Measurements from ENCODE around the gene MYO18A.

The MYO18A gene

DNA sequence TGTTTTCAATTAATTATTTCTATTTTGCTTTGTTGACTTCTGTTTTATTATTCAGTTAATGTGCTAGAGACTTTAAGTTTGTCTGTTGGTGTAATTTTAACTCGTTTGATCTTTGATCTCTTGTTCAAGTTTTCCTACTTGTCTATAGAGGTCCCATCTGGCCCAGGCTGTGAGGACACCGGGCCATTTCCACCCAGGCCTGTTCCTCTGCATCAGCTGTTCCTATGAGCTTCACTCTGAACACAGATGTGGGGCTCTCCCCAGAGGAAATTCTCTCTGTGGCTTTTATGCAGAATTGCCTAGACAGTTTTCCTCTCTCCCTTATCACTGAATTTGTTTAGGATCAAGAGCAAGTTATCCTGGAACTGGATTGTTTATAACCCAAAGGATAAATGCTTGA lies 44.7 kb downstream of the MYO18A start:
- Histone ChIP-seq H3K27ac (replicated peaks) (no peak overlapping the region), H3K4me3 (replicated peaks; ENCODE audit: insufficient read depth, low read length) (no peak overlapping the region), H3K27me3 (ENCODE audit: insufficient read depth, poor library complexity, severe bottlenecking) (no peaks in the 10 kb centered on the region)
- no peak for DNase-seq (ENCODE audit: low read depth in 1 of 2, low spot score in 1 of 2)
- TF ChIP-seq GABPA (IDR thresholded peaks at IDR 0.05; ENCODE audit: low read depth) (no peak), SPI1 (IDR thresholded peaks at IDR 0.05; ENCODE audit: borderline replicate concordance, low read depth) (no peak), POLR2AphosphoS5 (IDR thresholded peaks at IDR 0.05; ENCODE audit: low read depth) (no peak)
- TF ChIP-seq, protein P1, sequence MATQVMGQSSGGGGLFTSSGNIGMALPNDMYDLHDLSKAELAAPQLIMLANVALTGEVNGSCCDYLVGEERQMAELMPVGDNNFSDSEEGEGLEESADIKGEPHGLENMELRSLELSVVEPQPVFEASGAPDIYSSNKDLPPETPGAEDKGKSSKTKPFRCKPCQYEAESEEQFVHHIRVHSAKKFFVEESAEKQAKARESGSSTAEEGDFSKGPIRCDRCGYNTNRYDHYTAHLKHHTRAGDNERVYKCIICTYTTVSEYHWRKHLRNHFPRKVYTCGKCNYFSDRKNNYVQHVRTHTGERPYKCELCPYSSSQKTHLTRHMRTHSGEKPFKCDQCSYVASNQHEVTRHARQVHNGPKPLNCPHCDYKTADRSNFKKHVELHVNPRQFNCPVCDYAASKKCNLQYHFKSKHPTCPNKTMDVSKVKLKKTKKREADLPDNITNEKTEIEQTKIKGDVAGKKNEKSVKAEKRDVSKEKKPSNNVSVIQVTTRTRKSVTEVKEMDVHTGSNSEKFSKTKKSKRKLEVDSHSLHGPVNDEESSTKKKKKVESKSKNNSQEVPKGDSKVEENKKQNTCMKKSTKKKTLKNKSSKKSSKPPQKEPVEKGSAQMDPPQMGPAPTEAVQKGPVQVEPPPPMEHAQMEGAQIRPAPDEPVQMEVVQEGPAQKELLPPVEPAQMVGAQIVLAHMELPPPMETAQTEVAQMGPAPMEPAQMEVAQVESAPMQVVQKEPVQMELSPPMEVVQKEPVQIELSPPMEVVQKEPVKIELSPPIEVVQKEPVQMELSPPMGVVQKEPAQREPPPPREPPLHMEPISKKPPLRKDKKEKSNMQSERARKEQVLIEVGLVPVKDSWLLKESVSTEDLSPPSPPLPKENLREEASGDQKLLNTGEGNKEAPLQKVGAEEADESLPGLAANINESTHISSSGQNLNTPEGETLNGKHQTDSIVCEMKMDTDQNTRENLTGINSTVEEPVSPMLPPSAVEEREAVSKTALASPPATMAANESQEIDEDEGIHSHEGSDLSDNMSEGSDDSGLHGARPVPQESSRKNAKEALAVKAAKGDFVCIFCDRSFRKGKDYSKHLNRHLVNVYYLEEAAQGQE (IDR thresholded peaks at IDR 0.05; ENCODE audit: insufficient replicate concordance, low read depth), result no peak
- TF ChIP-seq, protein P2, sequence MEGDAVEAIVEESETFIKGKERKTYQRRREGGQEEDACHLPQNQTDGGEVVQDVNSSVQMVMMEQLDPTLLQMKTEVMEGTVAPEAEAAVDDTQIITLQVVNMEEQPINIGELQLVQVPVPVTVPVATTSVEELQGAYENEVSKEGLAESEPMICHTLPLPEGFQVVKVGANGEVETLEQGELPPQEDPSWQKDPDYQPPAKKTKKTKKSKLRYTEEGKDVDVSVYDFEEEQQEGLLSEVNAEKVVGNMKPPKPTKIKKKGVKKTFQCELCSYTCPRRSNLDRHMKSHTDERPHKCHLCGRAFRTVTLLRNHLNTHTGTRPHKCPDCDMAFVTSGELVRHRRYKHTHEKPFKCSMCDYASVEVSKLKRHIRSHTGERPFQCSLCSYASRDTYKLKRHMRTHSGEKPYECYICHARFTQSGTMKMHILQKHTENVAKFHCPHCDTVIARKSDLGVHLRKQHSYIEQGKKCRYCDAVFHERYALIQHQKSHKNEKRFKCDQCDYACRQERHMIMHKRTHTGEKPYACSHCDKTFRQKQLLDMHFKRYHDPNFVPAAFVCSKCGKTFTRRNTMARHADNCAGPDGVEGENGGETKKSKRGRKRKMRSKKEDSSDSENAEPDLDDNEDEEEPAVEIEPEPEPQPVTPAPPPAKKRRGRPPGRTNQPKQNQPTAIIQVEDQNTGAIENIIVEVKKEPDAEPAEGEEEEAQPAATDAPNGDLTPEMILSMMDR (IDR thresholded peaks at IDR 0.05; ENCODE audit: insufficient read depth, low read length), result no peak

DNA sequence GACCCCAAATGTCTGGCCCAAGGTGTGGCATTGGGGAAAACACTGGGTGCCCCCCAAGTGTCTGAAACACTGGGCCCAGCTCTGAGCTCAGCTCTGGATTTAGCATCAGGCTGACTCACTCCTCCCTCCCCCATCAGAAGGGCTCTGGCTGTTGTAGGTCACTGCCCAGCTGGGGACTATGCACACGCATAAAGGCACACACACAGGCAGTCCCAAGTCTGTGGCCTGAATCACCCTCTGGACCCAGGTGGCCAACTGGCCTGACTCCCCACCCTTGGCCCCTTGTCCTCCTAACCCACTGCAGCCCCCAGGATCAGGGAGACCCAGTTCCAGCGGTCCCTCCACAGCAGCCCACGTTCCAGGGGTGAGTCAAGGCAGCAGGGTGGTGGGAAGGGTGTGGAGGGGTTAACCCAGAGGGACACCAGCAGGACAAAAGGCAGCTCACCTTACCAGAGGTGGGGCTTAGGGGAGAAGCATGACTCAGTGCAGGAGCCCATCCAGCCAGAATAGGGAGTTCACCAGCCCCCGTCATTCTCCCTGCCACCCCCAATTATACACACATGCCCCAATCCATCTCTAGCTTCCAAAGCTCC lies 47.0 kb downstream of the MYO18A start:
- no peaks in the 10 kb centered on the region for H3K27me3 ChIP-seq (ENCODE audit: insufficient read depth, poor library complexity, severe bottlenecking)
- peak overlapping the region; percentile 17; the same call in 1 of the 2 replicates for H3K27ac ChIP-seq (replicated peaks)
- no peak for DNase-seq (ENCODE audit: low read depth in 1 of 2, low spot score in 1 of 2)
- no peak overlapping the region for H3K4me3 ChIP-seq (replicated peaks; ENCODE audit: insufficient read depth, low read length)
- TF ChIP-seq SPI1 (IDR thresholded peaks at IDR 0.05; ENCODE audit: borderline replicate concordance, low read depth) (no peak), POLR2AphosphoS5 (IDR thresholded peaks at IDR 0.05; ENCODE audit: low read depth) (no peak), GABPA (IDR thresholded peaks at IDR 0.05; ENCODE audit: low read depth) (no peak)
- TF ChIP-seq, protein P1 (IDR thresholded peaks at IDR 0.05; ENCODE audit: insufficient replicate concordance, low read depth), result no peak
- TF ChIP-seq, protein P2 (IDR thresholded peaks at IDR 0.05; ENCODE audit: insufficient read depth, low read length), result no peak

DNA sequence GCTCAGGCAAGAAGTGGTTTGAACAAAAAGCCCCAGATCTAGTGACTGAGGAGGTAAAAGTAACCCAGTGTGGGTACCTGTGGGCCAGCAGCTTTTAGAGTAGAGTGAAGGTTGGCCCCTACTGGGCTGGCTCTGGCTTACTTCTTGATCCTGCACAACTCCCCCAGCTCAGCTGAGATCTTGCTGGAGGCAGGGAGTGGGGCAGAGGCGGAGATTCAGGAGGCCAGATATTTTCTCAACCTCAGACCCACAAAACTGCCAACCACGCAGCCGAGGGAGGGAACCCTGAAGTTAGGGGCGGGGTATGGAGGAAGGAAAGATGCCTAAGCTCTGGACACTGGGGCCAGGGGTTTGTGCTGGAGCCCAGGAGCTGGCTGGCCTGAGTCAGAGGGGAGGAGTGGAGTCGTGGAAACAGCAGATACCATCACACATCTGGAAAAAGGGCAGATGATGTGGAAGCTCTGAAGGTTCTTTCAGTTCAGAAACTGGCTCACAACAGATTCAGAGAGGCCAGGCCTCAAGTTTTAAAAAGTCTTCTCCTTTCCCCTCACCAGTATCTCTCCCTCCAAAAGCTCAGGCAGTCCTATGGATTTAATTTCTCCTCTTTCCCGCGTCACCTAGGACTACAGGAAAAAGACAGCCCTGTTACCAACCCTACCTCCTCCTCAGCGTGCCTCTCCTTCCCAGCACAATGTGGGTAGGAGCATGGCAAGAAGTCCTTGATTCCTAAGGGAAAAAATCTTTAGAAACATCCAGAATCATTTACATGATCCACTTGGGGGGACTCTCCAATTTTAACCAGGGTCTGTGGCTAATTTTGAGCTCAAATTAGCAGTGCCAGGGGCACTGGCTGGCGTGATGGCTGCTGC lies 48.1 kb downstream of the MYO18A start:
- peak in 1 of 2 experiments; percentile 63 for DNase-seq (ENCODE audit: low read depth in 1 of 2, low spot score in 1 of 2)
- Histone ChIP-seq H3K27ac (replicated peaks) (peak overlapping the region; percentile 32), H3K27me3 (ENCODE audit: insufficient read depth, poor library complexity, severe bottlenecking) (no peaks in the 10 kb centered on the region), H3K4me3 (replicated peaks; ENCODE audit: insufficient read depth, low read length) (no peak overlapping the region)
- TF ChIP-seq GABPA (IDR thresholded peaks at IDR 0.05; ENCODE audit: low read depth) (no peak), POLR2AphosphoS5 (IDR thresholded peaks at IDR 0.05; ENCODE audit: low read depth) (no peak), SPI1 (IDR thresholded peaks at IDR 0.05; ENCODE audit: borderline replicate concordance, low read depth) (no peak)
- TF ChIP-seq, protein P2 (IDR thresholded peaks at IDR 0.05; ENCODE audit: insufficient read depth, low read length), result no peak
- TF ChIP-seq, protein P1 (IDR thresholded peaks at IDR 0.05; ENCODE audit: insufficient replicate concordance, low read depth), result no peak
